HepG2 (cell line): ENCODE measurements around the gene CPNE2. TPM values are rescaled to one million over a fixed set of nuclear protein-coding genes. Genes with fewer than 3 reads are reported as not detected.
A peak's percentile ranks its signal among the peaks of the same experiment; 100 is the strongest.

Experiments used
- BRD4 ChIP-seq: sonication (generic); formaldehyde crosslinking; IDR thresholded peaks from 2 replicates; pipeline ENCODE4 v1.4.0; 2020; ENCODE audit warnings: missing genetic modification reagents
- CENPBD1 ChIP-seq: sonication (generic); formaldehyde crosslinking; IDR thresholded peaks from 2 replicates; pipeline ENCODE4 v1.8.0; 2022; ENCODE audit warnings: missing genetic modification reagents, low read depth, mild to moderate bottlenecking, borderline replicate concordance
- CREB1 ChIP-seq, 2 experiments: fragments of 450-650 bp in 1 of 2; IDR thresholded peaks; 2 replicates each; pipeline ENCODE4 v1.6.1; 2016 to 2017; ENCODE audit warnings: control low read depth in 1 of 2, mild to moderate bottlenecking in 1 of 2, missing compliant biosample characterization in 1 of 2, missing genetic modification characterization in 1 of 2
- E2F1 ChIP-seq: sonication (generic); formaldehyde crosslinking; IDR thresholded peaks from 2 replicates; pipeline ENCODE4 v1.5.0; 2020; ENCODE audit warnings: missing genetic modification reagents
- HDAC2 ChIP-seq: sonication (generic); formaldehyde crosslinking; IDR thresholded peaks from 2 replicates; pipeline ENCODE4 v1.4.0; 2020; ENCODE audit warnings: missing genetic modification reagents
- HMGXB4 ChIP-seq, 2 experiments: sonication (generic) in 1 of 2; formaldehyde crosslinking in 1 of 2; IDR thresholded peaks; 2 replicates each; pipeline versions ENCODE4 v1.4.0 to v1.6.1; 2018 to 2020; ENCODE audit warnings: missing genetic modification reagents in 2 of 2, borderline replicate concordance in 1 of 2, low read depth in 1 of 2, mild to moderate bottlenecking in 1 of 2, missing biosample characterization in 1 of 2
- KDM5A ChIP-seq: fragments of 200-600 bp; sonication (generic); IDR thresholded peaks from 2 replicates; pipeline ENCODE4 v1.7.0; 2018; ENCODE audit warnings: antibody characterized with exemption, mild to moderate bottlenecking, low read length, borderline replicate concordance
- MTF2 ChIP-seq: sonication (generic); formaldehyde crosslinking; IDR thresholded peaks from 2 replicates; pipeline ENCODE4 v1.5.0; 2020; ENCODE audit warnings: missing genetic modification reagents, borderline replicate concordance
- ZBTB40 ChIP-seq, 2 experiments: fragments of 450-650 bp in 1 of 2; sonication (generic) in 1 of 2; formaldehyde crosslinking in 1 of 2; IDR thresholded peaks; 2 replicates each; pipeline versions ENCODE4 v1.6.1 to v1.8.0; 2016 to 2022; ENCODE audit warnings: antibody characterized with exemption in 1 of 2, mild to moderate bottlenecking in 1 of 2, missing genetic modification reagents in 1 of 2
- ZFX ChIP-seq: sonication (generic); formaldehyde crosslinking; IDR thresholded peaks from 2 replicates; pipeline ENCODE4 v1.4.0; 2020; ENCODE audit warnings: mild to moderate bottlenecking, low read depth, missing genetic modification reagents, moderate library complexity
- ZNF333 ChIP-seq: sonication (generic); formaldehyde crosslinking; IDR thresholded peaks from 2 replicates; pipeline ENCODE4 v1.4.0; 2020; ENCODE audit warnings: mild to moderate bottlenecking, missing genetic modification reagents, borderline replicate concordance
- ZNF546 ChIP-seq: sonication (generic); formaldehyde crosslinking; conservative IDR thresholded peaks from 2 replicates; pipeline ENCODE4 v1.8.1; 2023; ENCODE audit warnings: mild to moderate bottlenecking, missing genetic modification reagents
- ZNF567 ChIP-seq: sonication (generic); formaldehyde crosslinking; IDR thresholded peaks from 2 replicates; pipeline ENCODE4 v1.8.1; 2023; ENCODE audit warnings: mild to moderate bottlenecking, missing genetic modification reagents, borderline replicate concordance
- polyA plus RNA-seq, 8 experiments: library from polyadenylated mRNA; depleted of rRNA in 3 of 8; stranded (reverse) in 7 of 8; unstranded in 1 of 8; fragments of >200 nt; fragmentation: Illumina TruSeq in 4 of 8; extraction: Trizol in 4 of 8; gene quantifications; 2 replicates each; pipeline versions ENCODE4 v1.2.1 to v1.2.3, GENCODE V29; 2011 to 2016; ENCODE audit warnings: low read depth in 4 of 8, missing spikeins in 1 of 8, mixed read lengths in 1 of 8; ENCODE audit not compliant: insufficient read depth in 1 of 8
- total RNA-seq, 5 experiments: library from RNA; depleted of rRNA; stranded (reverse); fragments of >200 nt; fragmentation: Illumina TruSeq; extraction: Trizol; gene quantifications; 2 replicates each; pipeline ENCODE4 v1.2.3, GENCODE V29; 2016; ENCODE audit warnings: low read depth in 1 of 5

CPNE2 gene
- total and polyA plus RNA-seq, 2 of the 13 experiments (the other 11 are each of a cell fraction or from before 2014, with no cell fraction given): 10.6 to 23.3 TPM

- TF ChIP-seq HMGXB4 (CRISPR knock-in tag; IDR thresholded peaks at IDR 0.05; ENCODE audit: borderline replicate concordance in 1 of 2, low read depth in 1 of 2) (peak in 1 of 2 experiments; percentile 58; a peak in 3 of 4 replicates), CENPBD1 (CRISPR knock-in tag) (0 out of 2 replicates have a peak, but pooled peaks have one; percentile 42), ZFX (CRISPR knock-in tag) (peak; percentile 79), BRD4 (CRISPR knock-in tag) (0 out of 2 replicates have a peak, but pooled peaks have one; percentile 53), CREB1 (IDR thresholded peaks at IDR 0.05) (no peak), CREB1 (CRISPR knock-in tag; IDR thresholded peaks at IDR 0.05) (no peak), E2F1 (CRISPR knock-in tag) (no peak), ZNF333 (CRISPR knock-in tag) (peak; percentile 84; the same call in 1 of the 2 replicates), KDM5A (peak; percentile 95), ZNF546 (peak; percentile 76; the same call in 1 of the 2 replicates), HDAC2 (CRISPR knock-in tag) (no peak; the same call in 1 of the 2 replicates), ZNF567 (CRISPR knock-in tag) (no peak), ZBTB40 (IDR thresholded peaks at IDR 0.05) (no peak), ZBTB40 (CRISPR knock-in tag; IDR thresholded peaks at IDR 0.05) (no peak), MTF2 (CRISPR knock-in tag) (no peak)
These were observed 93.1 kb downstream of the CPNE2 start (continued) for GRCh38 chr16:57185446-57185944.
